Upper lobe of left lung (tissue), 4 donors: ENCODE results near the gene SULT1C4.

Source experiments
- EP300 ChIP-seq, 4 donors: sonication (generic); formaldehyde crosslinking; IDR thresholded peaks; one replicate each; pipeline ENCODE4 v1.5.1; 2017; ENCODE audit warnings: antibody characterized with exemption in 4 of 4, control low read depth in 2 of 4
- POLR2A ChIP-seq, 4 donors: fragments of 450-650 bp; IDR thresholded peaks; one replicate each; pipeline ENCODE4 v1.5.1; 2016 to 2017; ENCODE audit warnings: antibody characterized with exemption in 4 of 4, mild to moderate bottlenecking in 2 of 4
- POLR2AphosphoS5 ChIP-seq, 2 donors: sonication (generic); formaldehyde crosslinking; IDR thresholded peaks; one replicate each; pipeline ENCODE4 v1.5.1; 2017; ENCODE audit warnings: antibody characterized with exemption in 2 of 2
- TF ChIP-seq, protein P1 (sequence below), 6 experiments: fragments of 450-650 bp in 4 of 6; fragments of 200-600 bp in 2 of 6; sonication (generic) in 2 of 6; IDR thresholded peaks; one replicate each; pipeline ENCODE4 v1.5.1; 2016 to 2019; ENCODE audit warnings: antibody characterized with exemption in 6 of 6

GRCh38 chr2:108346827-108347226 is 30.9 kb upstream of the SULT1C4 start:
- TF ChIP-seq, protein P1, sequence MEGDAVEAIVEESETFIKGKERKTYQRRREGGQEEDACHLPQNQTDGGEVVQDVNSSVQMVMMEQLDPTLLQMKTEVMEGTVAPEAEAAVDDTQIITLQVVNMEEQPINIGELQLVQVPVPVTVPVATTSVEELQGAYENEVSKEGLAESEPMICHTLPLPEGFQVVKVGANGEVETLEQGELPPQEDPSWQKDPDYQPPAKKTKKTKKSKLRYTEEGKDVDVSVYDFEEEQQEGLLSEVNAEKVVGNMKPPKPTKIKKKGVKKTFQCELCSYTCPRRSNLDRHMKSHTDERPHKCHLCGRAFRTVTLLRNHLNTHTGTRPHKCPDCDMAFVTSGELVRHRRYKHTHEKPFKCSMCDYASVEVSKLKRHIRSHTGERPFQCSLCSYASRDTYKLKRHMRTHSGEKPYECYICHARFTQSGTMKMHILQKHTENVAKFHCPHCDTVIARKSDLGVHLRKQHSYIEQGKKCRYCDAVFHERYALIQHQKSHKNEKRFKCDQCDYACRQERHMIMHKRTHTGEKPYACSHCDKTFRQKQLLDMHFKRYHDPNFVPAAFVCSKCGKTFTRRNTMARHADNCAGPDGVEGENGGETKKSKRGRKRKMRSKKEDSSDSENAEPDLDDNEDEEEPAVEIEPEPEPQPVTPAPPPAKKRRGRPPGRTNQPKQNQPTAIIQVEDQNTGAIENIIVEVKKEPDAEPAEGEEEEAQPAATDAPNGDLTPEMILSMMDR (IDR thresholded peaks at IDR 0.05): no peak
- TF ChIP-seq POLR2A (IDR thresholded peaks at IDR 0.05): no peak
- TF ChIP-seq EP300 (IDR thresholded peaks at IDR 0.05): no peak
- no peak for TF ChIP-seq POLR2AphosphoS5 (IDR thresholded peaks at IDR 0.05)
